GM21423 (cell line): Measurements from ENCODE around the gene MT1B.
"Not testable (repeated sequence)": the region's sequence is repeated elsewhere in the genome, so short reads cannot be mapped to it uniquely, and the experiment has no call there.

Source experiments
- ATAC-seq: cut with Tn5 transposase; IDR thresholded peaks from one replicate; pipeline ENCODE4 v1.9.1; 2021; ENCODE audit warnings: mild to moderate bottlenecking, moderate library complexity; ENCODE audit not compliant: unreplicated experiment

MT1B gene

DNA sequence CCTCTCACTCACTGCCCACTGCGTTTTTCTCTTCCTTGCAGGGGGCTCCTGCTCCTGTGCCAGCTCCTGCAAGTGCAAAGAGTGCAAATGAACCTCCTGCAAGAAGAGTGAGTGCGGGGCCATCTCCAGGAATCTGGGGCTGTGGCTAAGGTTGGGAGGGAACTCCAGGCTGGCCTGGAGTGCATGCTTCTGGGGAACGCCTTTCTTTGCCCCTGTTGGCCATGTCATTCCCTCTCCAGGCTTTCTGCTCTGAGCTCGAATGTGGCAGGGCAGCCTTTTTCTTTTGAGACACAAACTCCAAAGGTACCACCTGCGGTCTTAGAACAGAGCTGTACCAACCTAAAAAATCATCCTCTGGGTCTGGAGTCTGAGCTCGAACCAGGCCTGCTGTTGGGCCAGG, 33.5 kb upstream of the MT1B start:
- no peak for ATAC-seq

DNA sequence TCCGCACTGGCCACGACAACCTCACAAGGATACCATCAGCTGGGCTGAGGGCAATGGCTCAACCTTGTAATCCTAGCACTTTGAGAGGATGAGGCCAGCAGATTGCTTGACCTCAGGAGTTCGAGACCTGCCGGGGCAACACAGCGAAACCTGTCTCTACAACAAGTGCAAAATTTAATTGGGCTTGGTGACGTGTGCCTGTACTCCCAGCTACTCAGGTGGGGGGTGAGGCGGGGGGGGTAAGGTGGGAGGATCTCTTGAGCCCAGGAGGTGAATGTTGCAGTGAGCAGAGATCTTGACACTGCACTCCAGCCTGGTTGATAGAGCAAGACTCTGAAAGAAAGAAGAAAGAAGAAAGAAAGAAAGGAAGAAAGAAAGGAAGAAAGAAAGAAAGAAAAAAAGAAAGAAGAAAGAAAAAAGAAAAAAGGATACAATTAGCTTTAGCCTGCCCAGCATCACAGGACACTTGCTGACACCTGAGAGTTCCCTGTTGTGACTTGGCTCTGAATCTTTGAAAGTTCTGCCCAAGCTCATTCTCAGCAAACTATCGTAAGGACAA, 31.3 kb upstream of the MT1B start:
- ATAC-seq = no peak

DNA sequence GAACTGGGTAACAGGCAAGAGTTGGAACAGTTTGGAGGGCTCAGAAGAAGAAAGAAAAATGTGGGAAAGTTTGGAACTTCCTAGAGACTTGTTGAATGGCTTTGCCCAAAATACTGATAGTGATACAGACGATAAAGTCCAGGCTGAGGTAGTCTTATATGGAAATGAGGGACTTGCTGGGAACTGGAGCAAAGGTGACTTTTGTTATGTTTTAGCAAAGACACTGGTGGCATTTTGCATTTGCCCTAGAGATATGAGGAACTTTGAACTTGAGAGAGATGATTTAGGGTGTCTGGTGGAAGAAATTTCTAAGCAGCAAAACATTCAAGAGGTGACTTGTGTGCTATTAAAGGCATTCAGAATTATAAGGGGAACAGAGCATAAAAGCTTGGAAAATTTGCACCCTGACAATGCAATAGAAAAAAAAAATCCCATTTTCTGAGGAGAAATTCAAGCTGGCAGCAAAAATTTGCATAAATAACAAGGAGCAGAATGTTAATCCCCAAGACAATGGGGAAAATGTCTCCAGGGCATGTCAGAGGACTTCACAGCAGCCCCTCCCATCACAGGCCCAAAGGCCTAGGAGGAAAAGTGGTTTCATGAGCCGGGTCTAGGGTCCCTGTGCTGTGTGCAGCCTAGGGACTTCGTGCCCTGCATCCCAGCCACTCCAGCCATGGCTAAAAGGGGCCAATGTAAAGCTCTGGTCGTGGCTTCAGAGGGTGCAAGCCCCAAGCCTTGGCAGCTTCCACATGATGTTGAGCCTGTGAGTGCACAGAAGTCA, 29.8 kb upstream of the MT1B start:
- ATAC-seq = not testable (repeated sequence)

DNA sequence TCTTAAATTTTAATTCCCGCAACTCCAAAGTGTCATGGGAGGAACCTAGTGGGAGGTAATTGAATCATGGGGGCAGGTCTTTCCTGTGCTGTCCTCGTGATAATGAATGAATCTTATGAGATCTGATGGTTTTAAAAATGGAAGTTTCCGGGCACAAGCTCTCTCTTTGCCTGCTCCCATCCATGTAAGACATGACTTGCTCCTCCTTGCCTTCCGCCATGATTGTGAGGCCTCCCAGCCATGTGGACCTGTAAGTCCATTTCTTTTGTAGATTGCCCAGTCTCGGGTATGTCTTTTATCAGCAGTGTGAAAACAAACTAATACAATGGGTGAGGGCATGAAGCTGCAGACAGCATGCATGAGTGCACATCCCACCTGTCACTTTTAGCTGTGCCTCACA, 28.5 kb upstream of the MT1B start:
- not testable (repeated sequence) for ATAC-seq

DNA sequence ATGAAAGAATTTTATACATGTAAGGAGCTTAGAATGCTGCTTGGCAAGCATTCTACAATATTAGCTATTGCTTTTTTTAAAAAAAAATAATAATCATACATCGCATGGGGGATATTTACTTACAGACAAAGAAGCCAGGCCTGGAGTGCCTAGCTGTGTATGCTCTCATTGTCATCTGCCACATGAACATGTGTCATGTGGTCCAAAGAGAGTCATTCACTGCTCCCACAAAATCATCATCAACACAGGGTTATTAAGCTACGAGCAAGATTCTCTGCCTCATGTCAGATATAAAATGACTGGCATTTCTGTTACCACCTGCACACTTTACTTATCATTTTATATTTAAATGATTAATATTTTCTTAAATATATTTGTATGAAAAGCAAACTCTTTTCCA, 28.0 kb upstream of the MT1B start:
- ATAC-seq = no peak

DNA sequence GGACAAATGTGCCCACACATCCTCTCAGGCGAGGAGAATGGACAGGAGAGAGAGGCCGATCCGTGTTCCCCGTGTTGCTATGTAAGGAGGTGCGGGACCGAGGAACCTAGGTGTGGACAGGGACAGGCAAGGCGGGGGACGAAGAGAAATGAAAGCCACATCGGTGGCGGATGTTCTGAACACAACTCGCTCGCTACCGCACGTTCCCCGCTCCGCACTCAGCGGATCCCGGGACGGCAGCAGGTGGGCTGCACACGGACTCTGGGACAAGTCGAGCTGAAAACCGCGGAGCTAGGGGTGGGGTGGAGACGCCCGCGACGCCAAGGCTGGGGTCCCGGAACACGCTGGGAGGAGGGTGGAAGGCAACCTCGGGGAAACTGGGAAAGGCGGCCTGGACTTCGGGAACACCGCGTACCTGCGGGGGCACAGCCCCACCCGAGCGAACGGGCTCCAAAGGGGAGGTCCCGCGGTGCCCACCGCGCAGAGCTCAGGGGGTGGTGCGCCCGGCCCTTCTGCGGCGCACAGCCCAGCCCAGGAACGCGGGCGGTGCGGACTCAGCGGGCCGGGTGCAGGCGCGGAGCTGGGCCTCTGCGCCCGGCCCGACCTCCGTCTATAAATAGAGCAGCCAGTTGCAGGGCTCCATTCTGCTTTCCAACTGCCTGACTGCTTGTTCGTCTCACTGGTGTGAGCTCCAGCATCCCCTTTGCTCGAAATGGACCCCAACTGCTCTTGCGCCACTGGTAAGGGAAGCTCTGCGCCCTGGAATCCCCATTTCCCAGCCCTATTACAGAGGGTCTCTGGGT, 26.3 kb upstream of the MT1B start, which contains the start of gene MT1E:
Gene MT1E, plus strand, starts transcription at position 642 of the 803 bp plus-strand sequence. Its CDS starts 71 bp downstream, at position 713.
- ATAC-seq = peak; percentile 57

DNA sequence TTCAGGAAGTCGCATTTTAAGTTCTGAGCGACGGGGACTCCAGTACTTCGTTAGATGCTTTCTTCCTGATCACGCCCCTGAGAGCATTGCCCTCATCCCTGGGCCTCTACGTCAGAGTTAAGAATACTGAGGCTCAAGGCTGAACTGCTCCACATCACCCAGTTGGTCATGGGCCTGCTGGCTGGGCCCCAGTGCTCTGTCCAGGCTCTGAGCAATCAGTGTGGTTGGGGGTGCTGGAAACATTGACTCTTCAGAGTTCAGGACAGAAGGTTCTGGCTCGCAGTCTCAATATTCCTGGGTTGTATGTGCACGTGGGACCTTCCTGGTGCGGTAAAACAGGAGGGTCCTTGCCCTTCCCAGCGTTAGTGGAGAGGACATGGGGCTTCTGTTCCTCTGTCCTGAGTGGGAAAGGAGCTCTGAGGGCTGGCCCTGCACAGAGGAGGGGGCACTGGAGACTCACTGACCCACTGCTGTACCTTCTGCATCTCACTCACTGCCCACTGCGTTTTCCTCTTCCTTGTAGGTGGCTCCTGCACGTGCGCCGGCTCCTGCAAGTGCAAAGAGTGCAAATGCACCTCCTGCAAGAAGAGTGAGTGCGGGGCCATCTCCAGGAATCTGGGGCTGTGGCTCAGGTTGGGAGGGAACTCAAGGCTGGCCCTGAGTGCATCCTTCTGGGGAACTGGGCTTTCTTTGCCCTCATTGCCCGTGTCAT, 25.6 kb upstream of the MT1B start:
- ATAC-seq = peak; percentile 17

DNA sequence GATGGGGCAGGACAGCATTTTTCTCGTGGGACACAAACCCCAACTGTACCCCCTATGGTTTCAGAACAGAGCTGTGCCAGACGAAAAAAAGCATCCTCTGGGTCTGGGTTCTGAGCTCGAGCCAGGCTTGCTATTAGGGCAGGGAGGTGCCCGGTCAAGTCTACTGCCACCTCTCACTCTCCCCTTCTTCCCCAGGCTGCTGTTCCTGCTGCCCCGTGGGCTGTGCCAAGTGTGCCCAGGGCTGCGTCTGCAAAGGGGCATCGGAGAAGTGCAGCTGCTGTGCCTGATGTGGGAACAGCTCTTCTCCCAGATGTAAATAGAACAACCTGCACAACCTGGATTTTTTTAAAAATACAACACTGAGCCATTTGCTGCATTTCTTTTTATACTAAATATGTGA, 25.0 kb upstream of the MT1B start:
- no peak for ATAC-seq

DNA sequence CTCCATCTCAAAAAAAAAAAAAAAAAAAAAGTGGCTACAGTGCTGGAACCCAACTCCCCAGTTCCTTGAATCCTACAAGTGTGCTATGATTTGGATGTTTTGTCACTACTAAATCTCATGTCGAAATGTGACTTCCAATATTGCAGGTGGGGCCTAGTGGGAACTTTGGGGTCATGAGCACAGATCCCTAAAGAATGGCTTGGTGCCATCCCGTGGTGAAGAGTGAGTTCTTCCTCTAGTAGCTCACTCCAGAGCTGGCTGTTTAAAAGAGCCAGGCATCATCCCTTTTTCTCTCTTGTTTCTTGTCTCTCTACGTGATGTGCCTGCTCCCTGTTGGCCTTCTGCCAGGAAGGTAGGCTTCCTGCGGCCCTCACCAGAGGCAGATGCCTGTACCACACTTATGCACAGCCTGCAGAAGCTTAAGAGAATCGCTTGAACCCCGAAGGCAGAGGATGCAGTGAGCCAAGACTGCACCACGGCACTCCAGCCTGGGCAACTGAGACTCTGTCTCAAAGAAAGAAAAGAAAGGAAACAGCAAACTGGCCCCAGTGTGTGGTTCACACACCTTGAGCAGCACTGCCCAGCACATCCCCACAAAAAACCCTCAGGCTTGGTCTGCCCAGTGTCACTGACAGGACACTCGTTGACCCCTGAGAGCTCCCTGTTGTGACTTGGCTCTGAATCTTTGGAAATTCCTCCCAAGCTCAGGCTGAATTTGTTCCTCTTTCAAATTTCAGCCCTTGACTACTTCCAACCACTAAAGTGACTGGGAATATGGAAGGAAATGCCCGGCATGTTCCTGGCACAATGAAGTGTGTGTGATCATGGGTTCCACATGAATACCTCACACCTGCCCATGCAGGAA, 23.0 kb upstream of the MT1B start:
- no peak for ATAC-seq

DNA sequence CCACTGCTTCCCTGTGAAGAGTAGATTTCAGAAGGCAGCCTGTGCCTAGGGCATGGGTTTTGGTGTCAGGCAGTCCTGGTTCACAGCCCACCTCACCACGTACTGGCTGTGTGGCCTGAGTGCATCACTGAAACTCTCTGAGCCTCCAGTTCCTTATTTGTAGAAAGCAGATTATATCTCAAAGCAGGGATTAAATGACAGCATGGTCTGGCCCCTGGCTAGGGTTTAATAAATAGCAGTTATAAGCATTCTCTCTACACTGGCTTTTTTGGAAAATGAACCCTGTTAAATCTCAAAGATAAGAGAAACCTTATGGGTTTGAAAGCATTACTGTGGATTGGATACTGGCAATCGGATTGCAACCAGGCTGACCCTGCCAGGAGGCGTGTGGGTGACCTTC, 22.2 kb upstream of the MT1B start:
- no peak for ATAC-seq

DNA sequence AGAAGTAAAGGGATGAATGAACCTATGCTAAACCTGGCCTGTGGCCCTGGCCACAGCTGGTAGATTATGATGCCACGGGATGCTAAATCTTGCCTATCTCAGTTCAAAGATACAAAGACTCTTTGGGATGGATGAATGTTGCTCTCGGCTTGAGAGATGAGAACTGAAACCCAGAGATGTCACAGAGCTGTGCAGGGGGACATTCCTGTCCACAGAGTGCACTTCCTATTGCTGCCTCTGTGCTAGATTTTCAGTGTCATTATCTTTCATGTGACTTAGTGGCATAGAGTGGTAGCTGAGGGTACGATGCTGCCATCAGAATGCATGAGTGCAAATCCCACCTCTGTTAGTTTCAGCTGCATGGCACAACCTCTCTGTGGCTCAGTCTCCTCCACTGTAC, 21.6 kb upstream of the MT1B start:
- ATAC-seq = no peak

DNA sequence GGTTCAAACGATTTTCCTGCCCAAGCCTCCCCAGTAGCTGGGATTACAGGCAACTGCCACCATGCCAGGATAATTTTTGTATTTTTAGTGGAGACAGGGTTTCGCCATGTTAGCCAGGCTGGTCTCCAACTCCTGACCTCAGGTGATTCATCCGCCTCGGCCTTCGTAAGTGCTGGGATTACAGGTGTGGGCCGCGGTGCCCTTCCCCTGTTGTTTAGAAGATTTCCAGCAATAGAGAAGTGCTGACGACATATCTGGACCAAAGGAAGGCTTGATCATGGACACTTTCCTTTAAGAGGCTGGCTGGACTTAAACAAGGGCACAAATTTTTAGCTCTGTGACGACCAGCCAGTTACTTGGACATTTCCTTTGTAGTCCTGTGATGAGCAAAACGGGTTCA, 20.5 kb upstream of the MT1B start:
- ATAC-seq = no peak

DNA sequence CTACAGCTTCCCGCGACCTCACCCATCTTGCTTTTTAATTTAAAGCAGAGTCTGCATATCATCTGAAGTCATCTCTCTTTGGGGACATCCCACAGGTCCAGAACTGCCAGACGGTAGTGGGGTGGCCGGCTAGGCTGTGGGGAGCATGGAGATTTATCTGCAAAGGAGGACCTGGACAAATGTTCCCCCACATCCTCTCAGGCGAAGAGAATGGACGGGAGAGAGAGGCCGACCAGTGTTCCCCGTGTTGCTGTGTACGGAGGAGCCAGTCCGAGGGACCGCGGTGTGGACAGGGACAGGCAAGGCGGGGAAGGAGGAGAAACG, 19.9 kb upstream of the MT1B start:
- no peak for ATAC-seq

DNA sequence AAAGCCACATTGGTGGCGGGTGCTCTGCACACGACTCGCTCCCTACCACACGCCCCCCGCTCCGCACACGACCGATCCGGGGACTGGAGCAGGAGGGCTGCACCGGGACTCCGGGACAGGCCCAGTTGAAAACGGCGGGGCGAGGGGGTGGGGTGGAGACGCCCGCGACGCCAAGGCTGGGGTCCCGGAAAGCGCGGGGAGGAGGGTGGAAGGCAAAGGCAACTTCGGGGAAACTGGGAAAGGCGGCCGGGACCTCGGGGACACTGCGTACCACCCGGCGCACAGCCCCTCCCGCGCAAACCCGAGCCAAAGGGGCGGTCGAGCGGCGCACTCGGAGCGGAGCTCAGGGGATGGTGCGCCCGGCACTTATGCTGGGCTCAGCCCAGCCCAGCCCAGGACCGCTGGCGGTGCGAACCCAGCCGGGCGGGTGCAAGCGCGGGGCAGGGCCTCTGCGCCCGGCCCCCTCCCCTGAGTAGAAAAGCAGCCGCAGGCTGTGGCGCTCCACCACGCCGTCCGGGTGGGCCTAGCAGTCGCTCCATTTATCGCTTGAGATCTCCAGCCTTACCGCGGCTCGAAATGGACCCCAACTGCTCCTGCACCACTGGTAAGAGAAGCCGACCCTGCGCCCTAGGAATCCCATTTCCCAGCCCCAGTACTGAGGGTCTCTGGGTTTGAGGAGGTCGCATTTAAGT, 19.4 kb upstream of the MT1B start, which contains the start of gene MT1M:
Gene MT1M, plus strand, starts transcription at position 504 of the 692 bp plus-strand sequence. Its CDS starts 73 bp downstream, at position 577.
- no peak for ATAC-seq

DNA sequence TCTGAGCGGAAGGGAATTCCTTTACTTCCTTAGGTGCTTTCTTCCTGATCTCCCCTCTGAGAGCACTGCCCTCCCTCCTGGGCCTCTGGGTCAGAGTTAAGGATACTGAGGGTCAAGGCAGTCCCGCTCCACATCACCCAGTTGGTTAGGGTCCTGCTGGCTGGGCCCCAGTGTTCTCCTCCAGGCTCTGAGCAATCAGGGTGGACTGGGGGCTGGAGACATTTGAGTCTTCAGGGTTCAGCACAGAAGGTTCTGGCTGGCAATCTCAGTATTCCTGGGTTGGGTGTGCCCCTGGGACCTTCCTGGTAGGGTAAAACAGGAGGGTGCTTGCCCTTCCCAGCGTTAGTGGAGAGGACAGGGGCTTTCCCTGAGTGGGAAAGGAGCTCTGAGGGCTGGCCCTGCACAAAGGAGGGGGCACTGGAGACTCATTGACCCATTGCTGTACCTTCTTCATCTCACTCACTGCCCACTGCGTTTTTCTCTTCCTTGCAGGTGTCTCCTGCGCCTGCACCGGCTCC, 18.8 kb upstream of the MT1B start:
- no peak for ATAC-seq

DNA sequence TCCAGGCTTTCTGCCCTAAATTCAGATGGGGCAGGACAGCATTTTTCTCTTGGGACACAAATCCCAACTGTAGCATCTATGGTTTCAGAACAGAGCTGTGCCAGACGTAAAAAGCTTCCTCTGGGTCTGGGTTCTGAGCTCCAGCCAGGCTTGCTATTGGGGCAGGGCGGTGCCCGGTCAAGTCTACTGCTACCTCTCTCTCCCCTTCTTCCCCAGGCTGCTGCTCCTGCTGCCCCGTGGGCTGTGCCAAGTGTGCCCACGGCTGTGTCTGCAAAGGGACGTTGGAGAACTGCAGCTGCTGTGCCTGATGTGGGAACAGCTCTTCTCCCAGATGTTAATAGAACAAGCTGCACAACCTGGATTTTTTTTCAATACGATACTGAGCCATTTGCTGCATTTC, 18.2 kb upstream of the MT1B start:
- ATAC-seq = no peak

DNA sequence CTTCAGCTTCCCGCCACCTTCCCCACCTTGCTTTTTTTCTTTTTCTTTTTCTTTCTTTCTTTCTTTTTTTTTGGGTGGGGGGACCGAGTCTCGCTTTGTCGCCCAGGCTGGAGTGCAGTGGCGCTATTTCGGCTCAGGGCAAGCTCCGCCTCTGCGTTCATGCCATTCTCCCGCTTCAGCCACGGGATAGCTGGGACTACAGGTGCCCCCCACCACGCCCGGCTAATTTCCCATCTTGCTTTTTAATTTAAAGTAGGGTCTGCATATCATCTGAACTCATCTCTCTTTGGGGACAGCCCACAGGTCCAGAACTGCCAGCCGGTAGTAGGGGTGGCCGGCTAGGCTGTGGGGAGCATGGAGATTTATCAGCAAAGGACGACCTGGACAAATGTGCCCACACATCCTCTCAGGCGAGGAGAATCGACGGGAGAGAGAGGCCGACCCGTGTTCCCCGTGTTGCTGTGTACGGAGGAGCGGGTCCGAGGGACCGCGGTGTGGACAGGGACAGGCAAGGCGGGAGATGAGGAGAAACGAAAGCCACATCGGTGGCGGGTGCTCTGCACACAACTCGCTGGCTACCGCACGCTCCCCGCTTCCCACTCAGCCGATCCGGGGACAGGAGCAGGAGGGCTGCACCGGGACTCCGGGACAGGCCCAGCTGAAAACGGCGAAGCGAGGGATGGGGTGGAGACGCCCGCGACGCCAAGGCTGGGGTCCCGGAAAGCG, 16.8 kb upstream of the MT1B start:
- ATAC-seq = no peak

DNA sequence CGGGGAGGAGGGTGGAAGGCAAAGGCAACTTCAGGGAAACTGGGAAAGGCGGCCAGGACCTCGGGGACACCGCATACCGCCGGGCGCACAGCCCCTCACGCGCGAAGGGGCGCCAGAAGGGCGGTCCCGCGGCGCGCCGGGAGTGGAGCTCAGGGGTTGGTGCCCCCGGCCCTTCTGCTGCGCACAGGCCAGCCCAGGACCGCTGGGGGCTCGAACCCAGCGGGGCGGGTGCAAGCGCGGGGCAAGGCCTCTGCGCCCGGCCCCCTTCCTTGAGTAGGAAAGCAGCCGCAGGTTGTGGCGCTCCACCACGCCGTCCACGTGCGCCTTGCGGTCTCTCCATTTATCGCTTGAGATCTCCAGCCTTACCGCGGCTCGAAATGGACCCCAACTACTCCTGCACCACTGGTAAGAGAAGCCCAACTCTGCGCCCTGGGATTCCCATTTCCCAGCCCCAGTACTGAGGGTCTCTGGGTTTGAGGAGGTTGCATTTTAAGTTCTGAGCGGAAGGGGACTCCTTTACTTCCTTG, 16.2 kb upstream of the MT1B start:
- no peak for ATAC-seq
